Panc1 (cell line): Measurements from ENCODE around the gene PTPRA.

Experiments
- POLR2AphosphoS5 ChIP-seq: IDR thresholded peaks from 2 replicates; pipeline ENCODE4 v1.6.1; 2012; ENCODE audit warnings: mild to moderate bottlenecking, low read depth, low read length, moderate library complexity
- SIN3A ChIP-seq: IDR thresholded peaks from 2 replicates; pipeline ENCODE4 v1.6.1; 2012; ENCODE audit warnings: low read depth, mild to moderate bottlenecking, low read length, moderate library complexity, borderline replicate concordance; ENCODE audit not compliant: insufficient read depth
- TCF7L2 ChIP-seq: IDR thresholded peaks from 2 replicates; pipeline ENCODE4 v1.6.1; 2011; ENCODE audit warnings: mild to moderate bottlenecking, low read depth, low read length, inconsistent platforms
- TF ChIP-seq, protein P1 (sequence below): fragments of 450-650 bp; IDR thresholded peaks from 2 replicates; pipeline ENCODE4 v1.5.1; 2017; ENCODE audit warnings: mild to moderate bottlenecking
- TF ChIP-seq, protein P2 (sequence below), 2 experiments: IDR thresholded peaks; 2 replicates each; pipeline ENCODE4 v1.6.1; 2011 to 2012; ENCODE audit warnings: low read depth in 2 of 2, control low read depth in 1 of 2, low read length in 1 of 2, mild to moderate bottlenecking in 1 of 2, moderate library complexity in 1 of 2; ENCODE audit not compliant: insufficient read depth in 1 of 2

DNA sequence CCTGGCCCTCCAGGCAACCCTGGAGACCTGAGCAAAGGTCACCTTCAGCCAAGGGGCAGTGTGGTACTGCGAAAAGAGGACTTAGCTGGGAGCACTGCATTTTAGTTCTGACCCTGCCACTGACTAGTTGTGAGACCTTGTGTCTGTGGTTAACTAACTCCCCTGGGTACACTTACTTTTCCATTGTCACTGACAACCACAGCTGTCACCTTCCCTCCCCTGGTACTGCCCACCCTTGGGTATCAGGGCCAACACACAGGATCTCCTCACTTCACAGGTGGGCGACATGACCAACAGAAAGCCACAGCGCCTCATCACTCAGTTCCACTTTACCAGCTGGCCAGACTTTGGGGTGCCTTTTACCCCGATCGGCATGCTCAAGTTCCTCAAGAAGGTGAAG is 148.5 kb downstream of the PTPRA start:
- TF ChIP-seq, protein P1, sequence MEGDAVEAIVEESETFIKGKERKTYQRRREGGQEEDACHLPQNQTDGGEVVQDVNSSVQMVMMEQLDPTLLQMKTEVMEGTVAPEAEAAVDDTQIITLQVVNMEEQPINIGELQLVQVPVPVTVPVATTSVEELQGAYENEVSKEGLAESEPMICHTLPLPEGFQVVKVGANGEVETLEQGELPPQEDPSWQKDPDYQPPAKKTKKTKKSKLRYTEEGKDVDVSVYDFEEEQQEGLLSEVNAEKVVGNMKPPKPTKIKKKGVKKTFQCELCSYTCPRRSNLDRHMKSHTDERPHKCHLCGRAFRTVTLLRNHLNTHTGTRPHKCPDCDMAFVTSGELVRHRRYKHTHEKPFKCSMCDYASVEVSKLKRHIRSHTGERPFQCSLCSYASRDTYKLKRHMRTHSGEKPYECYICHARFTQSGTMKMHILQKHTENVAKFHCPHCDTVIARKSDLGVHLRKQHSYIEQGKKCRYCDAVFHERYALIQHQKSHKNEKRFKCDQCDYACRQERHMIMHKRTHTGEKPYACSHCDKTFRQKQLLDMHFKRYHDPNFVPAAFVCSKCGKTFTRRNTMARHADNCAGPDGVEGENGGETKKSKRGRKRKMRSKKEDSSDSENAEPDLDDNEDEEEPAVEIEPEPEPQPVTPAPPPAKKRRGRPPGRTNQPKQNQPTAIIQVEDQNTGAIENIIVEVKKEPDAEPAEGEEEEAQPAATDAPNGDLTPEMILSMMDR: no peak
- TF ChIP-seq POLR2AphosphoS5: no peak
- no peak for TF ChIP-seq SIN3A
- TF ChIP-seq, protein P2, sequence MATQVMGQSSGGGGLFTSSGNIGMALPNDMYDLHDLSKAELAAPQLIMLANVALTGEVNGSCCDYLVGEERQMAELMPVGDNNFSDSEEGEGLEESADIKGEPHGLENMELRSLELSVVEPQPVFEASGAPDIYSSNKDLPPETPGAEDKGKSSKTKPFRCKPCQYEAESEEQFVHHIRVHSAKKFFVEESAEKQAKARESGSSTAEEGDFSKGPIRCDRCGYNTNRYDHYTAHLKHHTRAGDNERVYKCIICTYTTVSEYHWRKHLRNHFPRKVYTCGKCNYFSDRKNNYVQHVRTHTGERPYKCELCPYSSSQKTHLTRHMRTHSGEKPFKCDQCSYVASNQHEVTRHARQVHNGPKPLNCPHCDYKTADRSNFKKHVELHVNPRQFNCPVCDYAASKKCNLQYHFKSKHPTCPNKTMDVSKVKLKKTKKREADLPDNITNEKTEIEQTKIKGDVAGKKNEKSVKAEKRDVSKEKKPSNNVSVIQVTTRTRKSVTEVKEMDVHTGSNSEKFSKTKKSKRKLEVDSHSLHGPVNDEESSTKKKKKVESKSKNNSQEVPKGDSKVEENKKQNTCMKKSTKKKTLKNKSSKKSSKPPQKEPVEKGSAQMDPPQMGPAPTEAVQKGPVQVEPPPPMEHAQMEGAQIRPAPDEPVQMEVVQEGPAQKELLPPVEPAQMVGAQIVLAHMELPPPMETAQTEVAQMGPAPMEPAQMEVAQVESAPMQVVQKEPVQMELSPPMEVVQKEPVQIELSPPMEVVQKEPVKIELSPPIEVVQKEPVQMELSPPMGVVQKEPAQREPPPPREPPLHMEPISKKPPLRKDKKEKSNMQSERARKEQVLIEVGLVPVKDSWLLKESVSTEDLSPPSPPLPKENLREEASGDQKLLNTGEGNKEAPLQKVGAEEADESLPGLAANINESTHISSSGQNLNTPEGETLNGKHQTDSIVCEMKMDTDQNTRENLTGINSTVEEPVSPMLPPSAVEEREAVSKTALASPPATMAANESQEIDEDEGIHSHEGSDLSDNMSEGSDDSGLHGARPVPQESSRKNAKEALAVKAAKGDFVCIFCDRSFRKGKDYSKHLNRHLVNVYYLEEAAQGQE (IDR thresholded peaks at IDR 0.05; ENCODE audit: insufficient read depth in 1 of 2, low read depth in 2 of 2, low read length in 1 of 2): no peak
- no peak for TF ChIP-seq TCF7L2
